Pancreas (tissue), 10 donors: ENCODE measurements around the gene ZNF385B. TPM values are rescaled to one million over a fixed set of nuclear protein-coding genes. Genes with fewer than 3 reads are reported as not detected.

Experiments used
- ATAC-seq, 4 donors: fragments of 200-7000 bp; cut with Tn5 transposase; one replicate each; pipeline versions ENCODE4 v1.8.0 to v1.9.1; 2020; ENCODE audit warnings: mild to moderate bottlenecking in 4 of 4, moderate library complexity in 4 of 4
- DNase-seq, 6 donors: peaks; one replicate each; pipeline ENCODE4 v3.0.0-alpha.2; 2020
- FAIRE-seq: peaks from 2 replicates; lab custom pipeline; 2012; peaks lifted over from hg19 to GRCh38; lab: Jason Lieb, UNC
- H3K27ac ChIP-seq, 4 donors: fragments of 200-600 bp; sonication (generic); 1 replicate in 3 of 4; 2 replicates in 1 of 4; pipeline versions ENCODE4 v1.5.0 to v1.8.0; 2020
- H3K27me3 ChIP-seq, 4 donors: fragments of 200-600 bp; one replicate each; pipeline ENCODE4 v1.8.0; 2021
- H3K36me3 ChIP-seq, 3 donors: fragments of 200-600 bp; sonication (generic) in 1 of 3; one replicate each; pipeline versions ENCODE4 v1.5.0 to v1.8.0; 2020 to 2021
- H3K4me1 ChIP-seq, 3 donors: fragments of 200-600 bp; one replicate each; pipeline ENCODE4 v1.8.0; 2021
- H3K4me3 ChIP-seq, 4 donors: fragments of 200-600 bp; sonication (generic) in 2 of 4; one replicate each; pipeline versions ENCODE4 v1.5.0 to v1.8.0; 2020 to 2021
- H3K9me3 ChIP-seq, 4 donors: fragments of 200-600 bp; one replicate each; pipeline ENCODE4 v1.8.0; 2021
- WGBS, 2 donors: extraction: QIAGEN DNeasy Blood & Tissue Kit; methylation state at CpG; one replicate each; pipeline ENCODE4 v1.1.7; 2013; 5-methylcytosine and 5-hydroxymethylcytosine counted together
- intact Hi-C, 3 donors: fragments of 100-400 bp; cut with DNase I; formaldehyde crosslinking; loops; one replicate each; pipeline versions ENCODE4 v1.11.1 to v1.14.2; 2022
- polyA plus RNA-seq, 2 donors: library from polyadenylated mRNA; stranded (reverse); fragments of 200-250 nt; gene quantifications; one replicate each; pipeline ENCODE4 v1.2.3, GENCODE V29; 2013
- total RNA-seq, 6 donors: library from RNA; stranded (reverse); fragmentation: NEBNext Ultra II Directional in 4 of 6; extraction: Animal tissue kit (Norgen Biotek cat#: 25700) in 4 of 6; gene quantifications; one replicate each; pipeline versions ENCODE4 v1.2.1 to v1.2.4, GENCODE V29; 2021 to 2023
- TF ChIP-seq, protein P1 (sequence below), 4 donors: fragments of 200-600 bp; sonication (generic) in 3 of 4; IDR thresholded peaks; one replicate each; pipeline versions ENCODE4 v1.5.0 to v1.8.0; 2021; ENCODE audit warnings: antibody characterized with exemption in 4 of 4
- donor health status: healthy with polysubstance abuse.
- donor health status: DM: no; HTN: no; CAD: no; lungs with moderate emphysema.
- donor health status: DM: no; HTN: no; CAD: no.
- donor health status: control.
- donor health status: control.
- donor health status: Bipolar disorder and iron deficiency.
- donor health status: DM: yes; HTN: yes; CAD: no.
- donor health status: DM: no; HTN: no; CAD: no.
- donor health status: DM: no; HTN: no; CAD: no.
- donor health status: DM: yes; HTN: yes; CAD: no.

ZNF385B gene
- total and polyA plus RNA-seq, 8 donors, result 0.19 to 0.61 (median 0.37) TPM; not detected in 1

DNA sequence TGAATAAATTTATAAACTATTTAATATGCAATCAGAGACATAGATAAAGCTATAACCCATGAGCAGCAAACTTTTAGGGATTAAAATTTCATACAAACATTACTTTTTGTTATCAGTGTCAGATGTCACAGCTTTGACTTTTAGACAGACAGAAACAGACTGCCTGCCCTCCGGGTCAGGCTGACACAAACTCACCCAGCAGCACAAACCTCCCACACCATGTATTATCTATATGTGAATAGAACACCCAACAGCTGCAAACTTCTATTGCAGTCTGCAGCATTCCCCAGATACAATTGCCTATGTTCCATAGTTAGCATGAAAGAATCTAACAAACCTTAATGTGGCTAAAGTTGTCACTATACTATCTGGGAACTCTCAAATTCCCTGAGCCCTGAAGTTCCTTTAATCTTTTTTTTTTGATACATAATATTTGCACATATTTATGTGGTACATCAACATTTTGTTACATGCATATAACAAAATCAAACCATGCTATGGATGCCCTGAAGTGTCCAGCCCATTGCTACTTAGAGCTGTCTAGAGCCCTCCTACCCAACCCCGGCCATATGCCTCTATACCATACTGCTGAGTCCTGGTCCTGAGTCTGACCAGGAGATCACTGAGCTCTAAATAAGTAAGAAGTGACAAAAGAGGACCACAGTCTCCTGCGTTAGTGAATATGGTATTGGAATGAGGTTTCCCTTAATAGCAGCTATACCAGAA is 214.4 kb downstream of the ZNF385B start:
- 73 to 86% methylated on average over 3 of the region's 3 CpGs for WGBS, 2 donors
- no peaks in the 10 kb centered on the region for H3K27me3 ChIP-seq
- TF ChIP-seq, protein P1, sequence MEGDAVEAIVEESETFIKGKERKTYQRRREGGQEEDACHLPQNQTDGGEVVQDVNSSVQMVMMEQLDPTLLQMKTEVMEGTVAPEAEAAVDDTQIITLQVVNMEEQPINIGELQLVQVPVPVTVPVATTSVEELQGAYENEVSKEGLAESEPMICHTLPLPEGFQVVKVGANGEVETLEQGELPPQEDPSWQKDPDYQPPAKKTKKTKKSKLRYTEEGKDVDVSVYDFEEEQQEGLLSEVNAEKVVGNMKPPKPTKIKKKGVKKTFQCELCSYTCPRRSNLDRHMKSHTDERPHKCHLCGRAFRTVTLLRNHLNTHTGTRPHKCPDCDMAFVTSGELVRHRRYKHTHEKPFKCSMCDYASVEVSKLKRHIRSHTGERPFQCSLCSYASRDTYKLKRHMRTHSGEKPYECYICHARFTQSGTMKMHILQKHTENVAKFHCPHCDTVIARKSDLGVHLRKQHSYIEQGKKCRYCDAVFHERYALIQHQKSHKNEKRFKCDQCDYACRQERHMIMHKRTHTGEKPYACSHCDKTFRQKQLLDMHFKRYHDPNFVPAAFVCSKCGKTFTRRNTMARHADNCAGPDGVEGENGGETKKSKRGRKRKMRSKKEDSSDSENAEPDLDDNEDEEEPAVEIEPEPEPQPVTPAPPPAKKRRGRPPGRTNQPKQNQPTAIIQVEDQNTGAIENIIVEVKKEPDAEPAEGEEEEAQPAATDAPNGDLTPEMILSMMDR (IDR thresholded peaks at IDR 0.05), result no peak
- H3K4me3 ChIP-seq, result no peak overlapping the region
- H3K9me3 ChIP-seq, result no peaks in the 10 kb centered on the region
- H3K27ac ChIP-seq, result no peak overlapping the region
- intact Hi-C loops, result no loop called here
- ATAC-seq (no peak), DNase-seq (no peak), FAIRE-seq (no peak)
- H3K36me3 ChIP-seq, result no peaks in the 10 kb centered on the region
- no peaks in the 10 kb centered on the region for H3K4me1 ChIP-seq

DNA sequence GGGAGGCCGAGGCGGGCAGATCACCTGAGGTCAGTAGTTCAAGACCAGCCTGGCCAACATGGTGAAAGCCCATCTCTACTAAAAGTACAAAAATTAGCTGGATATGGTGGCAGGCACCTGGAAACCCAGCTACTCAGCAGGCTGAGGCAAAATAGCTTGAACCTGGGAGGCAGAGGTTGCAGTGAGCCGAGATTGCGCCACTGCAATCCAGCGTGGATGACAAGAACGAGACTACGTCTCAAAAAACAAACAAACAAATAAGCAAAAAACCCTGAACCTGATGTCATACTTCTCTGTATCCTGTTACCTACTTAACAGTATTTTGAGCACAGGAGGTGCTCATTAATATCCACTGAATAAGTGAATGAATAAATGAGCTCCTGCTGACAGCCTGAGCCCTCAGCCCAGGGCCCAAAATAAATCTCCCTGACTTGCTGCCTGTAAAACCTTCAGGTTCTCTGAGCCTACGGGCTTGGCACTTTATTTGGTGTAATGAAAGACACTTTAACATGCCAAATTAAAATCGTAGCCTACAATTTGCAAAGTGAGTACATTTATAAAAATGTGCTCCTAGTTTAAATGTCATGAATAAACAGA is 215.1 kb downstream of the ZNF385B start:
- H3K9me3 ChIP-seq, result no peaks in the 10 kb centered on the region

DNA sequence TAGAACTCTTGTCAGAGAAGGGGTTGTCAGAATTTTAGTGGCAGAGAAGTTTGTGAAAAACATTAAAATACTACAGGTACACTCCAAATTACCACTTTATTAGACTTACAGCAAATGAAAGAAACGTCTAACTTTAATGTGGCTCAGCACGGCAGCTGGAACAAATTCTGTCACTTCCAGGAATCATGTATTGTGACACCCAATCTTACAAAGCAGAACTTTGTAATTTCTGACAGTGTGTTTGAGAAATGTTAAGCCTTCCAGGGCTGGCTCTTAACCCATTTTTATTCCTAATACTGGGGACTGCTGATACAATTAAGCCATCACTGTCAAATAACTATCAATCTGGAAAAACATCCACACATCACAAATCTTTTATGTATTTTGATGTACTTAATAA is 216.4 kb downstream of the ZNF385B start:
- H3K4me3 ChIP-seq, result no peak overlapping the region
- intact Hi-C loops, result no loop called here
- FAIRE-seq (no peak), DNase-seq (no peak), ATAC-seq (no peak)
- no peaks in the 10 kb centered on the region for H3K4me1 ChIP-seq
- no peak overlapping the region for H3K27ac ChIP-seq
- no peaks in the 10 kb centered on the region for H3K36me3 ChIP-seq
- no peaks in the 10 kb centered on the region for H3K9me3 ChIP-seq
- TF ChIP-seq, protein P1 (IDR thresholded peaks at IDR 0.05), result no peak
- WGBS, 2 donors, result 84 to 88% methylated on average over 2 of the region's 2 CpGs
- no peaks in the 10 kb centered on the region for H3K27me3 ChIP-seq

More for the DNA sequence above, 215.1 kb downstream of the ZNF385B start:
- Histone ChIP-seq H3K4me1 (no peaks in the 10 kb centered on the region), H3K36me3 (no peaks in the 10 kb centered on the region), H3K27me3 (no peaks in the 10 kb centered on the region), H3K27ac (no peak overlapping the region), H3K4me3 (no peak overlapping the region)
- TF ChIP-seq, protein P1 (IDR thresholded peaks at IDR 0.05), result no peak
- intact Hi-C loops, result no loop called here
- FAIRE-seq (no peak), ATAC-seq (no peak), DNase-seq (no peak)
- 83 to 92% methylated on average over 9 of the region's 9 CpGs for WGBS, 2 donors

DNA sequence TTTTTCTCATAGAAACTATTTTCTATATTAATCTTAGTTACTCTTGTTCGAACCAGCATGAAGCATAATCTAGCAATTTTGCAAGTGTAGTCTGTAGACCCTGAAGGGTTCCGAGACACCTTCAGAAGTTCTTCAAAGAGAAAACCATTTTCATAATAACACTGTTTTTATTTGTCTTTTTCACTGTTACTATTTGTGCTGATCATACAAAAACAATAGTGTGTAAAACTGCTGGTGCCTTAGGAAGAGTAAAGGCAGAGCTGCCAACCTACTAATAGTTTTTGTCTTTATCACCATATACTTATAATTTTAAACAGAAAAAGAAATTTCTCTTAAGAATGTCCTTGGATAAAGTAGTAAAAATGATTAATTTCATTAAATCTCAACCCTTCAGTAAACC is 218.9 kb downstream of the ZNF385B start:
- TF ChIP-seq, protein P1 (IDR thresholded peaks at IDR 0.05), result no peak

DNA sequence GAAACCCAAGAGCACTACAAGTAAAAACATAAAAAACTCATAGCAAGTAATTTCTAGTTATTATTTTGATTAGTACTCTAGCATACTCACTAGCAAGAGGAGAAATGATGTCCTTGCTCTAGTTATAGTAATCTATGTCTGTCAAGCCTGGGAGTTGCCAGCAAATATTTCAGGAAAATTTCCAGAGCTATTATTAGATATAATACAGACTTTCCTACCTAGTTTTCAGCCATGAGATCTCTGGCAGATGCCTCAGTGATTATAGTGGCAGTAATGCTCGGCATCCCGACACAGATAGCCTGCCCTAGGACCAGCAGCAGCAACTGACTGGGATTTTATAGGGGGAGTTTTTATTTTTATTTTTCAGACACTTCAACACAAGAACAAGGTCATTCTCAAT is 224.4 kb downstream of the ZNF385B start:
- ATAC-seq (peak in 2 of 4 donors; percentile 19 to 45), FAIRE-seq (no peak), DNase-seq (no peak)
- Histone ChIP-seq H3K27ac (no peak overlapping the region), H3K36me3 (no peaks in the 10 kb centered on the region), H3K4me3 (no peak overlapping the region), H3K27me3 (no peaks in the 10 kb centered on the region), H3K9me3 (no peaks in the 10 kb centered on the region), H3K4me1 (peaks cover 0 to 8% (median 0%) of the 10 kb centered on the region in 3 donors)
- TF ChIP-seq, protein P1 (IDR thresholded peaks at IDR 0.05), result no peak
- intact Hi-C loops, result no loop called here
- 16 to 21% methylated on average over 2 of the region's 2 CpGs for WGBS, 2 donors

More for the DNA sequence above, 218.9 kb downstream of the ZNF385B start:
- ATAC-seq (no peak), FAIRE-seq (no peak), DNase-seq (no peak)
- H3K27me3 ChIP-seq, result no peaks in the 10 kb centered on the region
- intact Hi-C loops, result no loop called here
- H3K4me1 ChIP-seq, result no peaks in the 10 kb centered on the region
- H3K27ac ChIP-seq, result no peak overlapping the region
- no peak overlapping the region for H3K4me3 ChIP-seq
- H3K36me3 ChIP-seq, result no peaks in the 10 kb centered on the region
- no peaks in the 10 kb centered on the region for H3K9me3 ChIP-seq
- 83 to 87% methylated on average over 2 of the region's 2 CpGs for WGBS, 2 donors
